HEK293T (cell line): ENCODE data around the gene NHEJ1.
A peak's percentile ranks its signal among the peaks of the same experiment; 100 is the strongest.

Experiments used
- CTCF ChIA-PET: fragments of 350-600 bp; formaldehyde crosslinking; extraction: SDS; loops from one replicate; lab custom pipeline; 2021; ENCODE audit warnings: antibody characterized with exemption, inconsistent platforms; lab: Yijun Ruan, JAX
- POLR2A ChIA-PET: fragments of 350-600 bp; formaldehyde crosslinking; extraction: SDS; loops from one replicate; lab custom pipeline; 2020; ENCODE audit warnings: antibody characterized with exemption, inconsistent platforms; lab: Yijun Ruan, JAX
- DNase-seq: peaks from one replicate; pipeline ENCODE4 v3.0.0; 2012; ENCODE audit warnings: mixed read lengths; ENCODE audit errors: extremely low spot score
- ARNT ChIP-seq: fragments of 450-650 bp; IDR thresholded peaks from 2 replicates; pipeline ENCODE4 v1.6.1; 2017; ENCODE audit warnings: mild to moderate bottlenecking
- BHLHE40 ChIP-seq: fragments of 450-650 bp; IDR thresholded peaks from 2 replicates; pipeline ENCODE4 v1.6.1; 2016; ENCODE audit warnings: mild to moderate bottlenecking, moderate library complexity, borderline replicate concordance
- CTBP1 ChIP-seq: fragments of 450-650 bp; IDR thresholded peaks from 2 replicates; pipeline ENCODE4 v1.6.1; 2016; ENCODE audit warnings: borderline replicate concordance
- ELF4 ChIP-seq: fragments of 450-650 bp; IDR thresholded peaks from 2 replicates; pipeline ENCODE4 v1.6.1; 2017; ENCODE audit warnings: antibody characterized with exemption
- FOXA1 ChIP-seq: fragments of 450-650 bp; IDR thresholded peaks from 2 replicates; pipeline ENCODE4 v1.6.1; 2016; ENCODE audit warnings: mild to moderate bottlenecking
- FOXK2 ChIP-seq: fragments of 450-650 bp; IDR thresholded peaks from 2 replicates; pipeline ENCODE4 v1.6.1; 2016; ENCODE audit warnings: mild to moderate bottlenecking
- FOXM1 ChIP-seq: fragments of 450-650 bp; IDR thresholded peaks from 2 replicates; pipeline ENCODE4 v1.6.1; 2017; ENCODE audit warnings: mild to moderate bottlenecking, borderline replicate concordance
- HDGF ChIP-seq: fragments of 450-650 bp; IDR thresholded peaks from 2 replicates; pipeline ENCODE4 v1.6.1; 2017; ENCODE audit warnings: antibody characterized with exemption, borderline replicate concordance
- L3MBTL2 ChIP-seq: fragments of 450-650 bp; conservative IDR thresholded peaks from 2 replicates; pipeline ENCODE4 v1.6.1; 2016; ENCODE audit warnings: mild to moderate bottlenecking
- LEF1 ChIP-seq: fragments of 450-650 bp; IDR thresholded peaks from 2 replicates; pipeline ENCODE4 v1.6.1; 2017; ENCODE audit warnings: mild to moderate bottlenecking, borderline replicate concordance
- NFRKB ChIP-seq: fragments of 450-650 bp; IDR thresholded peaks from 2 replicates; pipeline ENCODE4 v1.6.1; 2016; ENCODE audit warnings: mild to moderate bottlenecking, moderate library complexity
- PKNOX1 ChIP-seq: fragments of 450-650 bp; IDR thresholded peaks from 2 replicates; pipeline ENCODE4 v1.6.1; 2016
- SP1 ChIP-seq: fragments of 450-650 bp; IDR thresholded peaks from 2 replicates; pipeline ENCODE4 v1.6.1; 2017
- SUZ12 ChIP-seq: fragments of 450-650 bp; IDR thresholded peaks from 2 replicates; pipeline ENCODE4 v1.6.1; 2016; ENCODE audit warnings: mild to moderate bottlenecking
- TARDBP ChIP-seq: fragments of 450-650 bp; IDR thresholded peaks from 2 replicates; pipeline ENCODE4 v1.6.1; 2016
- ZNF384 ChIP-seq: fragments of 450-650 bp; IDR thresholded peaks from 2 replicates; pipeline ENCODE4 v1.6.1; 2016

NHEJ1 gene

GRCh38 chr2:219160186-219161017 lies at the start of gene NHEJ1:
TSS of gene NHEJ1 (minus strand) at chr2:219160815. CDS start at chr2:219158362, 2,453 bp downstream.
- DNase-seq = peak; percentile 95
- ChIA-PET POLR2A (no interaction called here), CTCF (interaction anchor here (0.6 to 6.1 kb wide), 5 partner anchors 11 to 134 kb away, joined by 3 to 40 read pairs (median 3); no protein-coding TSS in a partner anchor)
- TF ChIP-seq L3MBTL2 (peak; percentile 92), CTBP1 (no peak)

GRCh38 chr2:219209236-219210195 lies 48.9 kb upstream of the NHEJ1 start:
- no peak for DNase-seq
- TF ChIP-seq SP1 = no peak
- no peak for TF ChIP-seq L3MBTL2
- no peak for TF ChIP-seq CTBP1
- no peak for TF ChIP-seq HDGF
- no peak for TF ChIP-seq ZNF384
- no peak for TF ChIP-seq BHLHE40
- TF ChIP-seq FOXM1 = no peak
- no peak for TF ChIP-seq ARNT
- TF ChIP-seq FOXA1 = no peak
- TF ChIP-seq LEF1 = no peak
- TF ChIP-seq FOXK2 = no peak
- TF ChIP-seq NFRKB = no peak
- TF ChIP-seq ELF4 = no peak
- no peak for TF ChIP-seq SUZ12
- CTCF ChIA-PET = no interaction called here
- POLR2A ChIA-PET = interaction anchor here (2.0 kb wide), 1 partner anchor 33 kb away, joined by 5 read pairs; the partner anchor contains the start of gene CNPPD1

GRCh38 chr2:219207884-219208740 lies 47.5 kb upstream of the NHEJ1 start:
- TF ChIP-seq L3MBTL2 (no peak), ZNF384 (no peak)
- no peak for DNase-seq
- ChIA-PET POLR2A (interaction anchor here (1.4 to 2.0 kb wide), 4 partner anchors 11 to 71 kb away, joined by 3 to 7 read pairs (median 5); partner anchors contain the start of genes CNPPD1 and DNAJB2), CTCF (interaction anchor here (0.8 to 1.1 kb wide), 2 partner anchors 32 to 89 kb away, joined by 3 read pairs; partner anchors contain the start of gene CNPPD1)

GRCh38 chr2:219207134-219207883 lies 46.7 kb upstream of the NHEJ1 start:
- no peak for TF ChIP-seq SP1
- ChIA-PET POLR2A (interaction anchor here (0.7 to 2.4 kb wide), 9 partner anchors 9 to 86 kb away, joined by 3 to 25 read pairs (median 5); partner anchors contain the start of genes ABCB6, CNPPD1 and DNAJB2), CTCF (interaction anchor here (1.1 kb wide), 1 partner anchor 31 kb away, joined by 3 read pairs; the partner anchor contains the start of gene CNPPD1)
- DNase-seq = no peak

GRCh38 chr2:219206328-219207133 lies 45.9 kb upstream of the NHEJ1 start, which contains the start of gene ZFAND2B:
TSS of gene ZFAND2B (plus strand) at chr2:219206782. CDS start at chr2:219206988, 206 bp downstream.
- DNase-seq = peak; percentile 98
- CTCF ChIA-PET = interaction anchor here (1.0 kb wide), 1 partner anchor 88 kb away, joined by 3 read pairs; no protein-coding TSS in a partner anchor
- POLR2A ChIA-PET = interaction anchor here (0.7 to 2.4 kb wide), 16 partner anchors 8 to 88 kb away, joined by 3 to 25 read pairs (median 4); partner anchors contain the start of genes ABCB6, CNPPD1, DNAJB2 and GLB1L
- TF ChIP-seq HDGF = 0 out of 2 replicates have a peak, but pooled peaks have one; percentile 46
- no peak for TF ChIP-seq SUZ12
- TF ChIP-seq SP1 = no peak
- TF ChIP-seq L3MBTL2 = peak; percentile 65
- TF ChIP-seq TARDBP = no peak
- 0 out of 2 replicates have a peak, but pooled peaks have one; percentile 16 for TF ChIP-seq ELF4
- TF ChIP-seq PKNOX1 = peak; percentile 32; the same call in 1 of the 2 replicates
